MM.1S (cell line): ENCODE measurements around the gene LCT.

ENCODE experiments used
- DNase-seq: peaks from one replicate; pipeline ENCODE4 v3.0.0-alpha.2; 2015
- H2AFZ ChIP-seq: fragments of 300-600 bp; sonication (generic); 2 replicates; pipeline ENCODE4 v1.6.0; 2016; ENCODE audit warnings: antibody characterized with exemption, low read length
- H3F3A ChIP-seq: fragments of 300-600 bp; sonication (generic); 2 replicates; pipeline ENCODE4 v1.6.1; 2016; ENCODE audit warnings: mild to moderate bottlenecking, antibody characterized with exemption, low read length, moderate library complexity, mixed read lengths; ENCODE audit not compliant: insufficient read depth
- H3K27ac ChIP-seq: fragments of 300-600 bp; sonication (generic); 2 replicates; pipeline ENCODE4 v1.5.1; 2016; ENCODE audit warnings: mild to moderate bottlenecking, low read length
- H3K27me3 ChIP-seq: fragments of 300-600 bp; sonication (generic); replicated peaks from 2 replicates; pipeline ENCODE4 v1.6.0; 2016; ENCODE audit warnings: low read length; ENCODE audit not compliant: insufficient read depth
- H3K36me3 ChIP-seq: fragments of 300-600 bp; sonication (generic); replicated peaks from 2 replicates; pipeline ENCODE4 v1.6.1; 2016; ENCODE audit warnings: mild to moderate bottlenecking, low read length, mixed read lengths; ENCODE audit not compliant: insufficient read depth
- H3K4me1 ChIP-seq: fragments of 300-600 bp; sonication (generic); 2 replicates; pipeline ENCODE4 v1.6.1; 2016; ENCODE audit warnings: low read length, mixed read lengths
- H3K4me2 ChIP-seq: fragments of 300-600 bp; sonication (generic); 2 replicates; pipeline ENCODE4 v1.6.0; 2016; ENCODE audit warnings: low read depth, low read length
- H3K4me3 ChIP-seq: fragments of 300-600 bp; sonication (generic); 2 replicates; pipeline ENCODE4 v1.5.1; 2016; ENCODE audit warnings: low read length, mixed read lengths
- H3K79me2 ChIP-seq: fragments of 300-600 bp; sonication (generic); 2 replicates; pipeline ENCODE4 v1.6.1; 2016; ENCODE audit warnings: mixed run types, low read length, mixed read lengths
- H3K9ac ChIP-seq: fragments of 300-600 bp; sonication (generic); 2 replicates; pipeline ENCODE4 v1.6.1; 2016; ENCODE audit warnings: low read length, mixed read lengths
- H3K9me2 ChIP-seq: fragments of 300-600 bp; sonication (generic); replicated peaks from 2 replicates; pipeline ENCODE4 v1.6.1; 2016; ENCODE audit warnings: mild to moderate bottlenecking, low read length, mixed read lengths; ENCODE audit not compliant: insufficient read depth
- H3K9me3 ChIP-seq: fragments of 300-600 bp; sonication (generic); replicated peaks from 2 replicates; pipeline ENCODE4 v1.6.1; 2016; ENCODE audit warnings: mild to moderate bottlenecking, low read length, mixed read lengths; ENCODE audit not compliant: insufficient read depth
- H4K20me1 ChIP-seq: fragments of 300-600 bp; sonication (generic); 2 replicates; pipeline ENCODE4 v1.6.1; 2016; ENCODE audit warnings: mild to moderate bottlenecking, low read length, moderate library complexity, mixed read lengths; ENCODE audit not compliant: insufficient read depth
- CTCF ChIP-seq: fragments of 300-600 bp; sonication (generic); IDR thresholded peaks from 2 replicates; pipeline ENCODE4 v1.5.1; 2016; ENCODE audit warnings: antibody characterized with exemption, low read length, mixed read lengths
- EZH2 ChIP-seq: fragments of 300-600 bp; sonication (generic); optimal IDR thresholded peaks from 2 replicates; pipeline ENCODE3; 2017; ENCODE audit warnings: low read depth, mild to moderate bottlenecking, antibody characterized with exemption, low read length, mixed read lengths
- EZH2phosphoT487 ChIP-seq: fragments of 300-600 bp; sonication (generic); IDR thresholded peaks from 2 replicates; pipeline ENCODE4 v1.6.1; 2018; ENCODE audit warnings: antibody characterized with exemption, low read length

The LCT gene

DNA sequence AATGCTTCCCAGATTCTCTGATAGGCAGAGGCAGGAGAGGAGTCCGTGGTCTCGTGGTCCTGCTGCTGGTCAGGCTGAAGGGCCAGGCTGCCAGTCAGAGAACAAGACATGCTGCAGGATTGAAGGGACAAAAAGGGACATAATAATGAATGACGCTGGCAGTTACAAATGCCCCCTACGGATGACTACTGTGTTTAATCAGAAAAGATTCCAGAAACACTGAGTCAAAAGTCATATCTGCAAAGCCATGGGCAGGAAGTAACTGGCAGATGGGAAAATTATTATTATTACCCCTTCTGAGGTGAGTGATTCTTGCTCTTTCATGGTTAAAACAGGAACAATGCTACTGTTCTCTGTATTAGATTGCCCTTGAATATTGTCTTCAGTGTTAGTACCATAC, 19.0 kb downstream of the LCT start:
- DNase-seq, result no peak
- TF ChIP-seq EZH2 (no peak), EZH2phosphoT487 (no peak), CTCF (no peak)

DNA sequence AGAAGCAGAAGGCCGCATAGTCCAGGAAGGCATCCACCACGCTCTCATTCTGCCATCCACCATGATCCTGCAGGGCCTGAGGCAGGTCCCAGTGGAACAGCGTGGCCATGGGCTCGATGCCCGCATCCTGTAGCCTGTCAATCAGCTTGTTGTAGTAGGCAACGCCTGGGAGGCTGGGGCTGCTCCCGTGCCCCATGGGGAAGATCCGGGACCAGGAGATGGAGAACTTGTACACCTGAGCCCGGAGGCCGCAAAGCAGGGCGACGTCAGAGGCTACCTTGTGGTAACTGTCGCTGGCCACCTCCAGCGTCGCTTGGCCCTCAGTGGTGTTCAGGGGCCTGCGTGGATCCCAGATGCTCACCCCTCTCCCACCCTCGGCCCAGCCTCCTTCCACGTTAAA, 19.5 kb downstream of the LCT start:
- DNase-seq, result no peak
- Histone ChIP-seq H3K4me3 (no peak overlapping the region), H3K27me3 (no peaks in the 10 kb centered on the region), H3F3A (no peaks in the 10 kb centered on the region), H3K27ac (no peak overlapping the region), H3K4me1 (no peaks in the 10 kb centered on the region), H3K9me2 (no peaks in the 10 kb centered on the region), H2AFZ (no peak overlapping the region), H3K9me3 (no peaks in the 10 kb centered on the region), H3K4me2 (no peak overlapping the region), H3K36me3 (no peaks in the 10 kb centered on the region), H4K20me1 (no peaks in the 10 kb centered on the region), H3K79me2 (no peaks in the 10 kb centered on the region), H3K9ac (no peak overlapping the region)
- TF ChIP-seq CTCF (no peak), EZH2phosphoT487 (no peak), EZH2 (no peak)

More for the DNA sequence above, 19.0 kb downstream of the LCT start:
- H3K27me3 ChIP-seq, result no peaks in the 10 kb centered on the region
- no peak overlapping the region for H2AFZ ChIP-seq
- H3K4me1 ChIP-seq, result no peaks in the 10 kb centered on the region
- H3K27ac ChIP-seq, result no peak overlapping the region
- no peaks in the 10 kb centered on the region for H4K20me1 ChIP-seq
- no peaks in the 10 kb centered on the region for H3K9me2 ChIP-seq
- no peaks in the 10 kb centered on the region for H3K9me3 ChIP-seq
- no peaks in the 10 kb centered on the region for H3K36me3 ChIP-seq
- no peak overlapping the region for H3K4me2 ChIP-seq
- no peaks in the 10 kb centered on the region for H3K79me2 ChIP-seq
- H3K4me3 ChIP-seq, result no peak overlapping the region
- no peaks in the 10 kb centered on the region for H3F3A ChIP-seq
- H3K9ac ChIP-seq, result no peak overlapping the region

GRCh38 chr2:135815269-135815668, 21.7 kb downstream of the LCT start:
- Histone ChIP-seq H3K9ac (no peak overlapping the region), H3K9me2 (no peaks in the 10 kb centered on the region), H3K4me3 (no peak overlapping the region), H3F3A (no peaks in the 10 kb centered on the region), H3K4me2 (no peak overlapping the region), H3K9me3 (no peaks in the 10 kb centered on the region), H2AFZ (no peak overlapping the region), H3K27me3 (no peaks in the 10 kb centered on the region), H3K4me1 (no peaks in the 10 kb centered on the region), H3K27ac (no peak overlapping the region), H4K20me1 (no peaks in the 10 kb centered on the region), H3K36me3 (no peaks in the 10 kb centered on the region), H3K79me2 (no peaks in the 10 kb centered on the region)
- TF ChIP-seq EZH2phosphoT487, result no peak
- no peak for TF ChIP-seq CTCF
- no peak for TF ChIP-seq EZH2
- DNase-seq, result no peak
